GM19351 (cell line): ENCODE data around the gene COA1.
"Not testable (repeated sequence)": the region's sequence is repeated elsewhere in the genome, so short reads cannot be mapped to it uniquely, and the experiment has no call there.

Experiments used
- ATAC-seq: cut with Tn5 transposase; IDR thresholded peaks from one replicate; pipeline ENCODE4 v1.9.1; 2021; ENCODE audit warnings: mild to moderate bottlenecking, moderate library complexity; ENCODE audit not compliant: unreplicated experiment

COA1 gene

DNA sequence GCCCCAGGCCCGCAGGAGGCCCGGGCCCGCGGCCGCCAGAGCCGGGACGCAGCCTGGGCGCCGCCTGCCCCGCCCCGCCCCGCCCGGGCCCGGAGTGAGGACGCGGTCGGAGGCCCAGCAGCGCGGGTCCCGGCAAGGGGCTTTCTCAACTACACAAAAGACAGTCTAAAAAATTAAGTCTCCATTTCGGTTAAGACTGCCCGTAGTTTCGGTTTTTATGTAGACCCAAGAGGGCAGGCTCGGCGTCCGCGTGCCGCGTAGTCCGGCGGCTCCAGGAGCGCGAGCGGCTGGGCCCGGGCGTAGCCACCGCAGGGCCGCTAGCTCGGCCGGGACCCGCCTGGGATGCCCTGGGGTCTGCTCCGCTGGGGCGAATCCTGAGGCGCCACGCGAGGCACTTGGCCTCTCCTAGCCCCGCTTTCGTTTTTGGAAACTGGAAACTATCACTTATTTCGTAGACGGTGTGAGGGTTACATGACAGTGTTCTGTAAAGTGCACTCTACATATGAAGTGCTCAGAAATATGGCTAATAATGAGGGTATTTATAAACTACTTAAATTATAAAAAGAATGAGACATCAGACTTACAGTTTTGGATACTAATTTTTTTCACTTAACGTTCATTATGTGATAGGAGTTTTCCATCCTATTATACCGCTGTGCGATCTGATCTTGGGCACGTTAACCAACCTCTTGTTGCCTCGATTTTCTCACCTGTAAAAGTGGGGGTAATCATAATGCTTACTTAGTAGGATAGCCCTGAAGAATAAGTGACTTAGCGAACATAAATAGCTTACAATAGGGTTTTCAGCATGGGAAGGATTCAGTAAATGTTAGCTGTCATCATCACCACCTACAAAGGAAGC lies 29.7 kb upstream of the COA1 start:
- ATAC-seq, result peak; percentile 54

DNA sequence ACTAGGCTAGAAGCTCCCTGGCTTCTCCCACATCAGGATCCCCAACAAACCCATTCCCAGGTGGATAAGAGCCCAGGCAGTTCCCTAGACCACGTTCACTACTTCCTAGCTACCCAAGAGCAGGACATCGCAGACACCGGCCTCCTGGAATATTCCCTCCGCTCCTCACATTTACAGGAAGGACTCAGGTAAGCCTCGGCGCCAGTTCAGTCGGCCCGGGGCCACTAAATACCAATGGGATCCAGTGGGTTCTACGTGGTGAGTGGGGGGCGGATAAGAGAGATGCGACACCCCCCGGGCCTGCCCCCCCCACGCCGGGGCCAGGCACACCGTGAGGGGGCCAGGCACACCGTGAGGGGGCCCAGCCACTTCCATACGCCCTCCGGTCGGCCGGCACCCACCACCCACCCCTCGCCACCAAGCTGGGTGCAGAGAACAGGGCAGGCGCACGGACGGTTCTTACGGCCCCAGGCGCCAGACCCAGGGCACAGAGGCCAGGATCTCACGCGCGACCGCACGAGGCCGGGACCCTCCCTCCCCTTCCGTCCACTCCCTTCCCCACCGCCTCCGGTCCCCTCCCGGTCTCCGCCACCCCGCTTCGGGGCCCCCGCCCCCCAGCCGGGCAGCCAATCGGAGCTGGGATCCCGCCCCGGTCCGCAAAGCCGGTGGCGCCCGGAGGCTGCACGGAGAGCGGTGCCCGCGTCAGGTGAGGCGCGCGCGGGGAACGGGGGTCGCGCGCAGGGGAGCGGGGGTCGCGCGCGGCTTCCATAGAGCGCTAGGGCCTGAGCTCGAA lies 28.9 kb upstream of the COA1 start, which contains the start of gene BLVRA:
Gene BLVRA, plus strand, starts transcription at position 652 of the 793 bp plus-strand sequence. CDS start 12,479 bp downstream, outside the sequence.
- peak; percentile 72 for ATAC-seq

DNA sequence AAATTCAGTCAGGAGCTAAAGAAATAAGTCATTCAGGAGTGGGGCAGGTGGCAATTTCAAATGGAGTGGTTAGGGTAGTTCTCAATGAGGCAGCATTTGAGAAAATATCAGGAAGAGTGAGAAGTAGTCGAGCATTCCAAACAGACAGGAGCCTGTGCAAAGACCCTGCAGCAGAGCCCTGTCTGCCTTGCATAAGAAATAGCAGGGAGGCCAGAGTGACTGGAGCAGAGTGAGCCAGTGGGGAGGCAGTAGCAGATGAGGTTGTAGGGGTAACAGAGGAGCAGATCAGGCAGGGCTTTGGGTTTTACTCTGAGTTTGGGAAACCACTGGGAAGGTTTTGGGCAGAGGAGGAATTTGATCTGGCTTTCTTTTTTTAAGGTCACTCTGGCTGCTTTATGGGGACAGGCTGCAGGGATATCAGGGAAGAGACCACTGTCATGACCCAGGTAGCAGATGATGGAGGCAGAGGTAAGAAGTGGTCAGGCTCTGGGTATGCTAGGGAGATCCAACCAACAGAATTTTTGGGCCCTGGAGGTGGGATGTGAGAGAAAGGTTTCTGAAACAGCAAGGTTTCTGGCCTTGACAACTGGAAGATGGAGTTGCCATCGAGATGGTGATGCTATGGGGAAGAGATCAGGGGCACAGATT lies 27.9 kb upstream of the COA1 start:
- no peak for ATAC-seq

DNA sequence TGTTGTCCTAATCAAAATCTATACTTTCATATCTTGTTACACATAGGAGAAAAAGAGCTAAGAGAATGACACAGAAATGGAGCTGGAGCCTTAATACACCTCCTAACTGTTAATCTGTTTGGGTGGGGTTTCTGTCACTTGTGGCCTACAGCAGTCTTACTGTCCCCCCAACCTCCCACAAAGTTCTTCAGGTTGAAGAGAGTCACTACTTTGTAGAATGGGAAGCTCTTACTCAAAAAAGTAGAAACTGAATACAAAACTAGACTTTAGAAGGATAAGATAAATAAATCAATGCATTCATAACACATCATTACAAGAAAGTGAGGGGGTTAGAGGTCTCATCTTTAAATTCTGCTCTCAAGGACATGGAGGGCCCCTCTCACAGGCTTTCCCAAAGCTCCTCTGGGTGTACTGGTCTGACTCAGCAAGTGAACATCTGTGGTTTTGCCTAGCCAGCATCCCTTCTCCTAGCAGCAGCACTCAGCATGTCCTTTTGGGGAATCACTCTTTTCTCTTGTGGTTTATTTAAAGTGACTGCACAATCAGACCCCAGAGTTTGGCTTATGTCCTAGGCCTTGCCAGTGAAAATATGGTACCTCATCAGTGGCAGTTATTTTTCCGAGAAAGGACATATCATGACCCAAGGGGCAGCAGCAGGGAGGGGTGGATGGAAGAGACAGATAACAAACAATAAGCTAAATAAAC lies 27.2 kb upstream of the COA1 start:
- no peak for ATAC-seq

DNA sequence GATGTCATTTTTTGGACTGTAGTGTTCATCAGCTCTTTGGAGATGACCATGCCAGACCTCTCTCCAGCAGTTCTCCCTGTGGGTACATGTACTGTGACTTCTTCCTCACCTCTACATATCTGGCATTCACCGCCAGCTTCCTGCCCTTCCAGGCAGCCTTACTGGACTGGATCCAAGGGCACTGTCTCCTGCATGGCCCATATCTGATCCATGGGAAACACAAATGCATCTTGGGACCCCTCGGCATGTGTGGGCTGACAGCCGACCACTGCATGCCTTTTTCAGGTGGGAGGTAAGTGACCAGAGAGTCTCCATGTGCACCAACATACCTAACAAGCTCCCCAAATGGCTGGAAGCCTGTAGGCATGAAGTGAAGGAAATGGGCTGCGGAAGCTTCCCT lies 25.3 kb upstream of the COA1 start:
- ATAC-seq, result no peak

DNA sequence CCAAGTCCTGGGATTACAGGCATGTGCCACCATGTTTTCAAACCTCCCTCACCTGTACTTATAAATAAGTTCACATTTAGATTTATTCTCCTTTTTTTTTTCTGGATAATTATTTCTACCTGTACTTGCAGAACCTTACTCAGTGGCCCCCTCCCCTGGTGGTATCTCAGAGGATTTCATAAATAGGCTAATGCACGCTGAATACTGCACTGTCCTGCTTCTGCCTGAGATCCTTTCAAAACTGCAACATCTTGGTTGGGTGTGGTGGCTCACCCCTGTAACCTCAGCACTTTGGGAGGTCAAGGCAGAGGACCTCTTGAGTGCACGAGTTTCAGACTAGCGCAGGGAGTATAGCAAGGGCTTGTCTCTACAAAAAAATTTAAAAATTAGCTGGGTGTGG lies 24.5 kb upstream of the COA1 start:
- no peak for ATAC-seq

DNA sequence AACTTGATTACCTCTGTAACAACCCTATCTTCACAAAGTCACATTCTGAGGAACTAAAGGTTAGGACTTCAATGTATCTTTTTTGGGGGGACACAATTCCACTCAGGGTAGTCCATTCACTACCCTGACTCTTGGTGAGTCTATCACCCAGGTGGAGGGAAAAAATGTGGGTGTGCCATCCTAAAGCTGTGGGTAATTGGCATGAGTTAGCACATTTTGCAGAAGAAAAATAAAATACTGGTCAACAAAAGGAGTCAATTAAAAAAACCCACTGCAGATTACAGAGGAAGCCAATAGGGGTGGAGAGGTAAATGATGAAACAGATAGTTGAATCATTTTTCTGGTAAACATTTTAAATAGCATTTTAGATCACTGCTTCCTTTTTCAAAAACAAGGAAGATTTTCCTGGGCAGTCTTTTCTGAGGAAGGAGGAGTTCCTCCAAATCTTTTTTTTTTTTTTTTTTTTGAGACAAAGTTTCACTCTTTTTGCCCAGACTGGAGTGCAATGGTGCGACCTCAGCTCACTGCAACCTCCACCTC lies 24.0 kb upstream of the COA1 start:
- ATAC-seq, result no peak

DNA sequence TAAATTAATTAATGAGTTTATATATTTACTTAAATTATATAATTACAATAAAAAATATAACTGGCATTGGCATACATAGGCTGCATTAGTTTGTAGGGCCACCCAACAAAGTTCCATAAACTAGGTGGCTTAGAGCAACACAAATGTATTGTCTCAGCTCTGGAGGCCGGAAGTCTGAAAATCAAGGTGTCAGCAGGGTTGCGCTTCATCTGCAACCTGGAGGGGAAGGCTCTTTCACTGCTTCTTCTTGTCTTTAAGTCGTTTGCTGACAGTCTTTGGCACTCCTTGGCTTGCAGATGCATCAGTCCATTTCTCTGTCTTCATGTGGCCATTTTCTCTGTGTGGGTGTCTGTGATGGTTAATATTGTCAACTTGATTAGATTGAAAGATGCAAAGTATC lies 23.1 kb upstream of the COA1 start:
- no peak for ATAC-seq

DNA sequence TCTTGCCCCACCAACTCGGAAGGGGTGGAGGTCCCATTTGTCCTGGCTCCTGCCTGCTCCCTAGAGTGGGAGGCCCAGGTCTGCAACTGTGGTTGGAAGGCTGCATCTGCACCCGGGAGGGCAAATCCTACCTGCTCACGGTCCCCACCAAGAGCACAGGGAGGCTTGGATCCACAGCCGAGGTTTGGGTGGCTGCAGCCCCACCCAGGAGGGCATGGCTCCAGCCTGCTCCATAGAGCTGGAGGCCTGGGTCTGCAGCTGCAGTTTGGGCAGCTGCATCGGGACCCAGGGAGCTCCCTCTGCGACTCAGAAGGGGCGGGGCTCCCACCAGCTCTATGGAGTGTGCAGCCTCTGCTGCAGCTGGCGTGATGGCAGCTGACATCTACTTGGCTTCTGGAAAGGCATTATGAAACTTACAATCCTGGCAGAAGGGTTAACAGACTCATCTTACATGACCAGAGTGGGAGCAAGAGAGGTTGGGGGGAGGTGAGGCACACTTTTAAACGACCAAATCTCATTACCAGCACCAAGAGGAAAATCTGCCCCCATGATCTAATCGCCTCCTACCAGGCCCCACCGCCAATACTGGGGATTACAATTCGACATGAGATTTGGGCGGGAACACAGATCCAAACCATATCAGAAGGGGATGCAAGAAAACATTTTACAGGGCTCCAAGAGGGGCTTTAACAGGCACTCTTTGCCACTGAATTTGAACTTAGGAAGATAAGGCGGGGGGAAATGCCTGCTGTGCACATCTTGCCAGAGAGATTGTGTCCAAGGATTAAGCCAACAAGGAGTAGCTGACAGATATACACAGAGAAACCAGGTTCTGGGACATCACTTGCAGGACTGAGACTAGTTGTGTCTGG lies 20.9 kb upstream of the COA1 start:
- no peak for ATAC-seq

DNA sequence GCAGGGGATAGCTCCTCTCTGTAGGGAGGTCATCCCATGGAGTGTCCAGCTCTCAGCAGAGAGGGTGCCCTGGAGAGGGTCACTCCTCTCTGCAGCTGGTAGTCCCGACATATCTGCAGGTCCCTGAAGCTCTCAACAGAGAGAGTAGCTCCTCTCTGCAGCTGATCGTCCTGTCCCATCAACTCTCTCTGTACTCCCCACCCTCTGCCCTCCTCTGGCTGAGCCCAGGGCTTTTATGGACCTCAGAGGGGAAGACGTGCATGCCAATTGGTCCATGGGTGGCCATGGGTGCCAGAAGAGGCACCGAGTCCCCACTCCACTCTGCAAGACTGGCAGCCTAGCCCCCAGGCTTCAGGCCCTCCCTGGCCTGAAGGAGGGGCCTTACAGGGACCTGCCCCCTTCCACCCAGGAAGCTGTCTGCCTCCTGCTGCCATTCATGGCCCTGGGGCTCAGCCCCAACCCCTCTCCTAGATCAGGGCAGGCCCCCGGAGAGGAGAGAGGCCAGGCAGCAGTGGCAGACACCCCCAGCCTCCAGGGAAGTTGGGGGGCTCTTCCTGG lies 20.1 kb upstream of the COA1 start:
- ATAC-seq, result no peak

DNA sequence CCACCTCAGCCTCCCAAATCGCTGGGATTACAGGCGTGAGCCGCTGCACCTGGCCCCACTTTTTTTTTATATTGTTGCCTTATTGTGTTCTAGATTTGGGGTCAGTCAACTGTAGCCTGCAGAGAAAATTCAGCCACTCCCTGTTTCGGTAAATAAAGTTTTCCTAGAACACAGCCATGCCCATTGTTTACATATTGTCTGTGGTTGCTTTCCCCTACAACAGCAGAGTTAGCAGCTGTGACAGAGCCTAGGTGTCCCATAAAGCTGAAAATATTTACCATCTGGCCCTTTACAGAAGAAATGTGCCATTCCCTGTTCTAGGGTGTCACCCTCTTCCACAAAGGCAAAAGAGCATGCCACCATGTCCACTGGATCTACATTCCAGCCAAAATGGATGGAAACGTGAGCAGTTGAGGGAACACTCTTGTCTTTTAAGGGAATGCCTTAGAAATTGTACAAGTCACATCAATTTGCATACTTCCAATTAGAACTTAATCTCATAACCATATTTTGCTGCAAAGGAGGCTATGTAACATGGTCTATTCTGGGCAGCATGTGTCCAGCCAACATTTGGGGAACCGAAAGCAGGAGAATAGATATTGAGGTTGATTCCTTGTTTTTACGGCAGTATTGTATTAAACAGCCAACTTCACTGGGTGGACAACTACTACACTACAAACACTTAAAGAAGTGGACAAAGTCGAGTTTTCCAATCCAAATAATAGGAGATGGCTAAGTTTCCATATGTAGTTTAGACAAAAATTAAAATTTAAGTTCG lies 18.2 kb upstream of the COA1 start:
- no peak for ATAC-seq

DNA sequence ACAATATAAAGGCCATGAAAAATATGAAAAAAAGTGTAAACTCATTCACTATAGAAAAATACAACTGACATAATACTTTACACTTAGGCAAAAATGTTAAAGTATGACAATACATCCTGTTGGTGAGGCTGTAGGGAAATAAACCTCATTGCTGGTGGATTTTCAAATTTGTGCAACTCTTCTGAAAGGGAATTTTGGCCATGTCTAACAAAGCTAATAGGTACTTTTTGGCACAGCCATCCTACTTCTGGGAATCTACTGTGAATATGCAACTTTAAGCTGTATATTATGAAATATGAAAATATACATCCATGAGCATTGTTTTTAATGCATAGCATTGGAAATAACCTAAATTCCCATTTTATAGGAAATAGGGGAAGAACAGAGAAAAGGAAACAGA lies 13.4 kb upstream of the COA1 start:
- no peak for ATAC-seq

DNA sequence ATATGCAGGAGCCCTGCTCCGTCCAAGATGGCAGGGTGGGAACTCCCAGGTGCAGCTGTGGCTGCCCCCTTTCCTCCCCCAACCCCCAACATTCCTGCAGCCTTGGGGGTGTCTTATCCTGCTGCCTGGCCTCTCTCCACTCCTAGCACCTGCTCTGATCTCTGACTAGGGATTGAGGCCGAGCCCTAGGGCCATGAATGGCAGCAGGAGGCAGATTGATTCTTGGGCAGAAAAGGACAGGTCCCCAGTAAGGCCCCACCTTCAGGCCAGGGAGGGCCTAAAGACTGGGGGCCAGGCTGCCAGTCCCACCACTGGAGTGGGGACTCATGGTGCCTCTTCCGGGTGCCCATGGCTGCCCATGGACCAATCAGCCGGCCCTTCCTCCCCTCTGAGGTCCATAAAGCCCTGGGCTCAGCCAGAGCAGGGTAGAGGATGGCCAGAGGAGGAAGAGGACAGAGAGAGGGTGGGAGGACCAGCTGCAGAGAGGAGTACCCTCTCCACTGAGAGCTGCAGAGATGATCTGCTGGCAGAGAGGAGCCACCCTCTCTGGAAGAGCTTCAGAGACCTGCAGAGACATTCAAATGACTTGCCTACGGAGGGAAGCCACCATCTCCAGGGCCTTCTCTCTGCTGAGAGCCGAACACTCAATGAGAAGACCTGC lies 8.3 kb upstream of the COA1 start:
- ATAC-seq, result no peak

DNA sequence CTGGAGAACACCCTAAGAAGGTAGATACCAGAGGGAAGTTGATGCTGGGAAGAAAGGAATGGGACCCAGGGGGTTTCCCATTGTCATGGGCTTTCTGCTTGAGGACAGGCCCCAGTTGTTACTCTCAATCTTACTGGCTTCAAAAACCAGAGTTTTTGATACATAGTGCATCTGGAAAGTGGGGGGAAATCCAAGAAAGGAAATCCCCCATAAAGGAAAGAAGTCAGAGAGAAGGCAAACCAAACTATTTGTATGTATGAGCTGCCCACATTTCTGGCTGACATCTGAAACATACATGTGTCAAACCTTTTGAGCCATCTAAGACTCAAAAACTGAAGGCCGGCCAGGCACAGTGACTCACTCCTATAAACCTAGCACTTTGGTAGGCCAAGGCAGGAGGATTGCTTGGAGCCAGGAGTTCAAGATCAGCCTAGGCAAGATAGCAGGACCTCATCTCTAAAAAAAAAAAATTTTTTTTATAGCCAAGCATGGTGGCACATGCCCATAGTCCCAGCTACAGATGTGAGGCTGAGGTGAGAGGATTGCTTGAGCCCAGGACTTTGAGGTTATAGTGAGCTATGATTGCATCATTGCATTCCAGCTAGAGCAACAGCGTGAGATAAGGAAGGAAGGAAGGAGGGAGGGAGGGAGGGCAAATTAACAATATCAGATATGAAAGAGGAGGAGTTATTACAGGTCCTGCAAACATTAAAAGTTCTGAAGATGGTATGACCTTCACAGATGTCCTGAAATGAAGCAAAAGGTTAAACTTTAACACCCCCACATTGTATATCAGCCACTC lies 6.7 kb upstream of the COA1 start:
- peak; percentile 81 for ATAC-seq

DNA sequence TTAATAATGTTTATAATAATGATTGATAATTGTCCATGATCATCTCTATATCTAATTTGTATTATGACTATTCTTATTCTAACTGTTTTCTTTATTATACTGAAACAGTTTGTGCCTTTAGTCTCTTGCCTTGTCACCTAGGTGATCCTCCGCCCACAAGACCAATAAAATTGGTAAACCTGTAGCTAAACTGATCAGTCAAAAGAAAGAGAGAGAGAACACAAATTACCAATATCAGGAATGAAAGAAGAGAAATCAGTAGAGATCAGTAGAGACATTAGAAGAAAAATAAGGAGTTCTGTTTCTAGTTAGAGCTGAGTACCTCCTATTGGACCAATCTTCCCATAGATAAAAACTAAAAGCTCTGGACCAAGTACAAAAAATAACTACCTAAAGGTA lies 6.1 kb upstream of the COA1 start:
- peak; percentile 19 for ATAC-seq

DNA sequence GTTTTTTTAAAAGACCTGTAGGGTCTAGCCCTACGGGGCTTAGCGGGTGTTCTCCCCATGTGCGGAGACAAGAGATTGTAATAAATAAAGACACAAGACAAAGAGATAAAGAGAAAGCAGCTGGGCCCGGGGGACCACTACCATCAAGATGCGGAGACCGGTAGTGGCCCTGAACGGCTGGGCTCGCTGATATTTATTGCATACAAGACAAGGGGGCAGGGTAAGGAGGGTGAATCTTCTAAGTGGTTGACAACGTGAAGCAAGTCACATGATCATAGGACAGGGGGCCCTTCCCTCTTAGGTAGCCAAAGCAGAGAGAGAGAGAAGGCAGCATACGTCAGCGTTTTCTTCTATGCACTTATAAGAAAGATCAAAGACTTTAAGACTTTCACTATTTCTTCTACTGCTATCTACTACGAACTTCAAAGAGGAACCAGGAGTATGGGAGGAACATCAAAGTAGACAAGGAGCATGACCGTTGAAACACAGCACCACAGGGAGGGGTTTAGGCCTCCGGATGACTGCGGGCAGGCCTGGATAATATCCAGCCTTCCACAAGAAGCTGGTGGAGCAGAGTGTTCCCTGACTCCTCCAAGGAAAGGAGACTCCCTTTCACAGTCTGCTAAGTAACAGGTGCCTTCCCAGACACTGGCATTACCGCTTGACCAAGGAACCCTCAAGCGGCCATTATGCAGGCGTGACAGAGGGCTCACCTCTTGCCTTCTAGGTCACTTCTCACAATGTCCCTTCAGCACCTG lies 5.4 kb upstream of the COA1 start:
- not testable (repeated sequence) for ATAC-seq

DNA sequence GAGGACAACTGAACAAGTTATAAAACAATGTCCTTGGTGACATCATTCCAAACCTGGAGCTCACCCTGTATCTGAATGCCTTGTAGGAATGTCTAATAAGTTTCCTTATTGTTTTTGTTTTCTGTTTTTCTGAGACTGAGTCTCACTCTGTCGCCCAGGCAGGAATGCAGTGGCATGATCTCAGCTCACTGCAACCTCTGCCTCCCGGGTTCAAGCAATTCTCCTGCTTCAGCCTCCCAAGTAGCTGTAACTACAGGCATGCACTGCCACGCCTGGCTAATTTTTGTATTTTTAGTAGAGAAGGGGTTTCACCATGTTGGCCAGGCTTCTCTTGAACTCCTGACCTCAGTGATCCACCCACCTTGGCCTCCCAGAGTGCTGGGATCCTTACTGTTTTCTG lies 2.2 kb upstream of the COA1 start:
- not testable (repeated sequence) for ATAC-seq
